IgD-negative memory B cell (primary cell): ENCODE data around the gene GAPVD1. TPM values are rescaled to one million over a fixed set of nuclear protein-coding genes. Genes with fewer than 3 reads are reported as not detected.
"Not testable (repeated sequence)": the region's sequence is repeated elsewhere in the genome, so short reads cannot be mapped to it uniquely, and the experiment has no call there.

Experiments
- H3K27ac Mint-ChIP-seq, 3 donors: one replicate each; pipeline ENCODE4 v1.8.0; 2020 to 2022; ENCODE audit warnings: mild to moderate bottlenecking in 3 of 3, mixed read lengths in 3 of 3, moderate library complexity in 1 of 3
- H3K27me3 Mint-ChIP-seq: one replicate; pipeline ENCODE4 v1.8.0; 2021; ENCODE audit warnings: mixed read lengths
- H3K36me3 Mint-ChIP-seq: one replicate; pipeline ENCODE4 v1.8.0; 2020; ENCODE audit warnings: mild to moderate bottlenecking, mixed read lengths
- H3K4me1 Mint-ChIP-seq, 3 donors: one replicate each; pipeline ENCODE4 v1.8.0; 2020 to 2022; ENCODE audit warnings: mixed read lengths in 3 of 3, mild to moderate bottlenecking in 1 of 3
- H3K4me3 Mint-ChIP-seq, 4 donors: one replicate each; pipeline ENCODE4 v1.8.0; 2020 to 2022; ENCODE audit warnings: mild to moderate bottlenecking in 4 of 4, mixed read lengths in 4 of 4, moderate library complexity in 3 of 4
- H3K9me3 Mint-ChIP-seq, 3 donors: one replicate each; pipeline ENCODE4 v1.8.0; 2020 to 2021; ENCODE audit warnings: mixed read lengths in 3 of 3, mild to moderate bottlenecking in 1 of 3
- polyA plus RNA-seq: library from polyadenylated mRNA; unstranded; fragments of 300-500 nt; fragmentation: Illumina TruSeq; gene quantifications from one replicate; pipeline ENCODE4 v1.2.3, GENCODE V29; 2021

Gene GAPVD1
- polyA plus RNA-seq, 1 donor from 2014 or later: 33.7 TPM

DNA sequence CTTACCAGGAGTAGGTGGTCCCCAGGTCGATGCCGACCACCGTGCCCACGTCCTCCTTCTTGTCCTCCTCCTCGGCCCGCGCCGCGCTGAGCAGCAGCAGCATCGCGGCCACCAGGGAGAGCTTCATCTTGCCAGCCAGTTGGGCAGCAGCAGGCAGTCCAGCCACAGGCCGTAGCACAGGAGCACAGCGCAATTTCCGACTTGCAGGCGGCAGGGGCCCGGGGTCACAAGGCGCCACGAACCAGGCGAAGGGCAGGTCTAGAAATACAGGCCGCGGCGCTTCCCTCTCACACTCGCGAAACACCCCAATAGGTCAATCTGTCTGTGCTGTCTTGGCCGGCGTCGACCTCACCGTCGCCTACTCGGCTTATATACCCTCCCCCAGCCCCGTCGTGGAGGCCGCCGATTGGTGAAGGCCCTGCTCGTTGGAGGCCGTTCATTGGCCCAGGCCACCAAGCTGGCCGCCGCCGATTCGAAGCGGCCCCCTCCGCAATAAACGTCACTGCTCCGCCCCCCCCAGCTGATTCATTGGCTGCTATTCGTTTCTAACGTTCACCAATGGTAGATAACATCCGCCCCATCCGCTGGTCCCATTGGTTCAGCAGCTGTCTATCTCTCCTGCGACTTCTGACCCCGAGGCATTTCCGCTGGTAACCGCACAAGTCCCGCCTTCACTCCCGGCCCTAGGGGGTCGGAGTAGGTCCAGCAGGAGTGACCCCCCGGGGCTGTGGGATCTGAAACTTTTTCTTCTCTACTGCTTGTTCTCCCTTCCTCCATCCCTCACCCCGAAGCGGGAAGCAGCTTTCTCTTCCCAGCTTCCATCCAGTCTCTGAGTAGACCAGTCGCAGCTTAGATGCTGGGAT is 20.4 kb upstream of the GAPVD1 start, which contains the start of gene HSPA5:
HSPA5 (minus strand) TSS at position 344 of the 863 bp plus-strand sequence; CDS start at position 127, 217 bp downstream.
- Mint-ChIP-seq H3K27ac (peak within 1 kb of the TSS; percentile 98 to 100 (median 99)), H3K27me3 (no peaks in the 10 kb centered on the region), H3K4me1 (peaks cover 30 to 38% (median 36%) of the 10 kb centered on the region in 3 donors), H3K36me3 (peaks cover 10% of the 10 kb centered on the region), H3K4me3 (peak within 1 kb of the TSS; percentile 92 to 100 (median 97)), H3K9me3 (no peaks in the 10 kb centered on the region)

DNA sequence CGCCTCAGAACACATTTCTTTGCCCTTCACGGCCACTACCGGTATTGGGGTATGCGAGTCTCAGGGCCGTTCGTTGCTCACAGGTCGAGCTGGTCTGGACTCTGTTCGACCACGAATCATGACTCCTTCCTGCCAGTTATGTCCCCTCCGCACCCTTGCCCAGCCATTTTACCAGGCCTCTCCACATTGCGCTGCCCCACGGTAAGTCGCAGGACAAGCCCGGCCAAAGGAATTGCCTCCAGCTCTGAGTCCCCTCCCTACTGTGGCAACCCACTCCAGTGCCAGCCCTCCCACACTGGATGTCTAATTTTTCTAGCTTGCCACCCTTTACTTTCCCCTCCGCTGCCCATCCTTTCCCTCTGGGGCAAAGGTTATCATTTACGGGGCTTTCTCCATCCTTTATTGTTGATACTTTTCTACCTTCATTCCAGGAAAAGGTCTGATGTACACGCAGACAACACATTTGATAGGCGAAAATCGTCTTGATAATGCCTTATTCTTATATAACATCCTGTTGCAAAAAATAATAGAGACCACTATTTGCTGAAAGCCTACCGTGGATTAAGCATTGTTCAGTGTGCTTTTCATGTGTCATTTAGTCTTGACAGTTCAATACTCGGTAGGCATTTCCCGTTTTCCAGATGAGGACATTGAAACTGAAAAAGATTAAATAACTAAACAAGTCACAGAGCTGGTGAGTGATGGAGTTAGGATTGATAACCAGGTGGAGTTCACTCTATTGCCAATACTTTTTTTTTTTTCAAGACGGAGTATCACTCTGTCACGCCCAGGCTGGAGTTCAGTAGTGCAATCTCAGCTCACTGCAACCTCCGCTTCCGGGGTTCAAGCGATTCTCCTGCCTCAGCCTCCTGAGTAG is 19.5 kb upstream of the GAPVD1 start:
- Mint-ChIP-seq H3K27ac (peak overlapping the region; percentile 98 to 100 (median 99)), H3K27me3 (no peaks in the 10 kb centered on the region), H3K4me1 (peaks cover 23 to 30% (median 27%) of the 10 kb centered on the region in 3 donors)

DNA sequence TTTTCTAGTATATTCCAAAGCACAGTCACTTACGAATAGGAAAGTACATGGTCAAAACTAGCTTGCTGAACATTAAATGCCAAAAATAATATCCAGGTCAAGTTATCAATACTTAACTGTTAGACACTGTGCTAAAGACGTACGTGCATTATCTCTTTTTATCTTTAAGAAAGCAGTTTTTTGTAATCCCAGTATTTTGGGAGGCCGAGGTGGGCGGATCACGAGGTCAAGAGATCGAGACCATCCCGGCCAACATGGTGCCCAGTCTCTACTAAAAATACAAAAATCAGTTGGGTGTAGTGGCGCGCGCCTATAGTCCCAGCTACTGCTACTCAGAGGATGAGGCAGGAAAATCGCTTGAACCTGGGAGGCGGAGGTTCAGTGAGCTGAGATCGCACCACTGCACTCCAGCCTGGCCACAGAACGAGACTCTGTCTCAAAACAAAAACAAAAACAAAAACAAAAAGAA is 17.8 kb upstream of the GAPVD1 start:
- Mint-ChIP-seq H3K4me3 (peak overlapping the region in 1 of 4 donors; percentile 58), H3K9me3 (no peaks in the 10 kb centered on the region), H3K36me3 (peaks cover 5% of the 10 kb centered on the region), H3K27me3 (no peaks in the 10 kb centered on the region), H3K4me1 (peaks cover 14 to 22% (median 15%) of the 10 kb centered on the region in 3 donors), H3K27ac (no peak overlapping the region)

More for the DNA sequence above, 19.5 kb upstream of the GAPVD1 start:
- Mint-ChIP-seq H3K4me3 (peak overlapping the region; percentile 92 to 100 (median 97)), H3K36me3 (peaks cover 10% of the 10 kb centered on the region), H3K9me3 (no peaks in the 10 kb centered on the region)

DNA sequence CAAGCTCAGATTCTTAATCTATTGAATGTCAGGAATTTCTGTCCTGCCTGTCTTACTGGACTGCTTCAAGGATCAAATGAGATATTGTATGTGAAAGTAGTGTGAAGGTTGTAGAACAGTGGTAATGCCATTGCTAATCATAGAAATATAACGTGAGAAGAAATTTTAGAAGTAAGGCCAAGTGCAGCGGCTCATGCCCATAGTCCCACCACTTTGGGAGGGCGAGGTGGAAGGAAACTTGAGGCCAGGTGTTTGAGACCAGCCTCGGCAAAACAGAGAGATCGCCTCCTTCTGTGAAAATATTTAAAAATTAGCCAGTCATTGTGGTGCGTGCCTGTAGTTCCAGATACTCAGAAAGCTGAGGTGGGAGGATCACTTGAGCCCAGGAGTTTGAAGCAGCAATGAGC is 15.4 kb upstream of the GAPVD1 start:
- Mint-ChIP-seq H3K9me3 (no peaks in the 10 kb centered on the region), H3K27ac (no peak overlapping the region)

DNA sequence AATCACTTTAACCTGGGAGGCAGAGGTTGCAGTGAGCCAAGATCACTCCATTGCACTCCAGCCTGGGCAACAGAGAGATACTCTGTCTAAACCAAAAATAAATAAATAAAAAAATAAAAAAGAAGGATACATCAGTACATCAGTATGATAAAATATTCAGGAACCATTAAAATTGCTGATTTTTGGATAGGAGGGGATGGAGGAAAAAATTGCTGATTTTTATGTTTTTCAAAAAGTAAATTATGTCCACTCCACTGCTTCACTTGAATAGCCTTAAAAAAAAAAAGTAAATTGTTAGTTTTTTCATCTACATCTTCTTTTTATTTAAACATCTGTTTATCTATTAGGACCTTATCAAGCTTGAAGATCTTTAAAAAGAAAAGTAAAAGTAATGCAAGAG is 7.4 kb upstream of the GAPVD1 start:
- H3K4me3 Mint-ChIP-seq: no peak overlapping the region
- H3K27ac Mint-ChIP-seq: no peak overlapping the region
- no peaks in the 10 kb centered on the region for H3K4me1 Mint-ChIP-seq
- no peaks in the 10 kb centered on the region for H3K9me3 Mint-ChIP-seq
- no peaks in the 10 kb centered on the region for H3K36me3 Mint-ChIP-seq
- no peaks in the 10 kb centered on the region for H3K27me3 Mint-ChIP-seq

More for the DNA sequence above, 15.4 kb upstream of the GAPVD1 start:
- H3K36me3 Mint-ChIP-seq: no peaks in the 10 kb centered on the region
- H3K4me1 Mint-ChIP-seq: peaks cover 3 to 9% (median 5%) of the 10 kb centered on the region in 3 donors
- no peaks in the 10 kb centered on the region for H3K27me3 Mint-ChIP-seq
- peak overlapping the region in 1 of 4 donors; percentile 7 for H3K4me3 Mint-ChIP-seq

DNA sequence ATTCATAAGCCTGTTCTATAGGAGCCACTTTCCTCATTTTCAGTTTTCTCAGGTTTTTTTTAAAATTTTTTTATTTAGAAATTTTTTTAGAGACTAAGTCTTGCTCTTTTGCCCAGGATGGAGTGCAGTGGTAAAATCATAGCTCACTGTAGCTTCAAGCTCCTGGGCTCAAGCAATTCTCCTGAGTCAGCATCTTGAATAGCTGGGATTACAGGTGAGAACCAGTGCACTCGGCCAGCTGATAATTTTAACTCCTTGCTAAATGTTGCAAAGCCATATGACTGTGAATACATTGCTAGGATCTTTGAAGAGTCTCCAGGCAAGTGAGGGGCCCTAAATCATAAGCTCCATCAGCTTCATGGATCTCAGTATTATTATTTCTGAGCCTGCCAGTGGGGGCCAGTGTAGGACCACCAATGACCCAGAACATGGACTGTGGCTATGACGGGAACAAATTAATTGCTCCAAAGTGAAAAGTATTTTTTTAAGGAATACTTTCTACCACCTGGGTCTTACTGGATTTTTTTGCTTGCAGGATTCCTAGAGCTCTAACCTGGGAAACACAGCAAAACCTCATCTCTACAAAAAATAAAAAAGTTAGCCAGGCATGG is 5.7 kb upstream of the GAPVD1 start:
- H3K27me3 Mint-ChIP-seq: no peaks in the 10 kb centered on the region
- no peak overlapping the region for H3K4me3 Mint-ChIP-seq
- H3K9me3 Mint-ChIP-seq: peaks cover 0 to 7% (median 0%) of the 10 kb centered on the region in 3 donors
- H3K4me1 Mint-ChIP-seq: no peaks in the 10 kb centered on the region
- H3K27ac Mint-ChIP-seq: no peak overlapping the region
- H3K36me3 Mint-ChIP-seq: no peaks in the 10 kb centered on the region

DNA sequence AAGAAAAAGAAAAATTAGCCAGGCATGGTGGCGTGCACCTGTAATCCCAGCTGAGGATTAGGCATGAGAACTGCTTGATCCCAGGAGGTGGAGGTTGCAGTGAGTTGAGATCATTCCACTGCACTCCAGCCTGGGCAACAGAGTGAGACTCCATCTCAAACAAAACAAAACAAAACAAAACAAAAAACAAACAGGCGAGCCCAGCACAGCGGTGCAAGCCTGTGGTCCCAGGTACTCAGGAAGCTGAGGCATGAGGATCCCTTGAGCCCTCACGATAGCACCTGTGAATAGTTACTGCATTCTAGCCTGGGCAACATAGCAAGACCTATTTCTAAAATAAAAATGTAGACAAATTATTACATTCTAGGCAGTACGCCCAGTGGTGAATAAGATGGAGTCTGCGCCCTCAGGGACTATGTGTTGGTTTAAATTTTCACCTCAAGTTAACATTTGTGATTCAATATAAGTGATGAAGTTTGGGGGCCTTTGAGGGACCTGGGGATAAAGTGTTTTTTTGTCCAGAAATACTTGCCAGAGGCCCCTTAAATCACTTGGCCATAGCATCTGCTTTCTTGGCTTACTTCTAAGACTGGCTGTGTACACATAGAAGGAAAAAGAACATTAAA is 3.4 kb upstream of the GAPVD1 start:
- Mint-ChIP-seq H3K4me3 (peak overlapping the region in 1 of 4 donors; percentile 91), H3K27me3 (no peaks in the 10 kb centered on the region), H3K9me3 (peaks cover 0 to 8% (median 0%) of the 10 kb centered on the region in 3 donors), H3K27ac (peak overlapping the region in 2 of 3 donors; percentile 20 to 81), H3K36me3 (peaks cover 3% of the 10 kb centered on the region), H3K4me1 (peaks cover 12 to 15% (median 14%) of the 10 kb centered on the region in 3 donors)

DNA sequence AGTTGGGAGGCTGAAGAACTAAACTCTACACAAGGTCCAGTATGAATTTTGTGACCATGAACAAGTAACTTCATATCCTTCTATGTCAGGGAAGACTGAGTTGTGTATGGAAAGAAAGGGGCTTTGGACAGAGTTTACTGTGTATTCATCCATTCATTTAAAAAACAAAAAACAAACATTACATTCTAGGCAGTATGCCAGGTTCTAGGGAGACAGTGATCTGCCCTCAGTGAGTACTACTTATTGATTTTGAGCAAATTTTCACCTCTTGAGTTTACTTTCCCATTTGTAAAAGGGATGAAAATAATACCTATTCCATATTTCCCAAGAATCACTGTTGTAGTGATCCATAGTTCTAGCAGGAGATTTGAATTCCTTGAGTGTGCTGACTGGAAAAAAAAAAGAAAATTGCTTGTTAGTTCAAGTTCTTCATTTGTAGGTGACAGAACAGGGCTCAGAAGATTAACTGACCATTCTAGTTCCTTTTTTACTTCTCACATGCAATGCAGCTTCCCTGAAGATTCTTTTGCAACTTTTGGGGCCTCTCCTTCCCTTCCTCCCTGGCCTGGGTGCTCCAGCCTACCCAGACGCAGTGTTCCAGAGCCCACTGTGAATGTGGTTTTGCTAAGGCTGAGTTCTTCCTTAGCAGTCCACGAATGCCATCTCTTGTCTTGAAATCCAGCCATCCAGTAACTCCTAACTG is 2.6 kb upstream of the GAPVD1 start:
- H3K27ac Mint-ChIP-seq: peak overlapping the region in 2 of 3 donors; percentile 20 to 81
- peaks cover 17 to 22% (median 18%) of the 10 kb centered on the region in 3 donors for H3K4me1 Mint-ChIP-seq
- H3K4me3 Mint-ChIP-seq: peak overlapping the region in 1 of 4 donors; percentile 91
- H3K27me3 Mint-ChIP-seq: no peaks in the 10 kb centered on the region
- peaks cover 3% of the 10 kb centered on the region for H3K36me3 Mint-ChIP-seq
- H3K9me3 Mint-ChIP-seq: peaks cover 0 to 8% (median 0%) of the 10 kb centered on the region in 3 donors

DNA sequence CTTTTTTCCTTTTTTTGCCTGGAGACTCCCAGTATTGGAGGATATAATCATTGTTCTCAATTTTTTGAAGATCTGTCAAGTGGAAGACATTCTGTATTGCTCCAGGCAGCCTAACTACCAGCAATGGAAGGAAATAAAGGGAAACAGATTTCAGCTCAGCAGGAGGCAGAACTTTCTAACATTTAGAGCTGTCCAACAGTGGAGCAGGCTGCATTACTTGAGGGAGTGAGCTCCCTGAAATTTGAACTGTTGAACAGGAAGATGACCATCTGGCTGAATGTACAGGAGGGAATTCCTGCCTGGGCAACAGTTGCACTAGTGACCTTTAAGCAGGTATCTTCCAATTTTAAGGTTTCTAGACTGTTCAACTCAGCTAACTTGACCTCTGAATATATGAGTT is 1.1 kb upstream of the GAPVD1 start:
- Mint-ChIP-seq H3K9me3 (peaks cover 0 to 8% (median 0%) of the 10 kb centered on the region in 3 donors), H3K36me3 (peaks cover 5% of the 10 kb centered on the region), H3K4me1 (peaks cover 28 to 30% (median 30%) of the 10 kb centered on the region in 3 donors), H3K27ac (peak overlapping the region; percentile 96 to 100 (median 100)), H3K4me3 (peak overlapping the region in 2 of 4 donors; percentile 91 to 98), H3K27me3 (no peaks in the 10 kb centered on the region)

DNA sequence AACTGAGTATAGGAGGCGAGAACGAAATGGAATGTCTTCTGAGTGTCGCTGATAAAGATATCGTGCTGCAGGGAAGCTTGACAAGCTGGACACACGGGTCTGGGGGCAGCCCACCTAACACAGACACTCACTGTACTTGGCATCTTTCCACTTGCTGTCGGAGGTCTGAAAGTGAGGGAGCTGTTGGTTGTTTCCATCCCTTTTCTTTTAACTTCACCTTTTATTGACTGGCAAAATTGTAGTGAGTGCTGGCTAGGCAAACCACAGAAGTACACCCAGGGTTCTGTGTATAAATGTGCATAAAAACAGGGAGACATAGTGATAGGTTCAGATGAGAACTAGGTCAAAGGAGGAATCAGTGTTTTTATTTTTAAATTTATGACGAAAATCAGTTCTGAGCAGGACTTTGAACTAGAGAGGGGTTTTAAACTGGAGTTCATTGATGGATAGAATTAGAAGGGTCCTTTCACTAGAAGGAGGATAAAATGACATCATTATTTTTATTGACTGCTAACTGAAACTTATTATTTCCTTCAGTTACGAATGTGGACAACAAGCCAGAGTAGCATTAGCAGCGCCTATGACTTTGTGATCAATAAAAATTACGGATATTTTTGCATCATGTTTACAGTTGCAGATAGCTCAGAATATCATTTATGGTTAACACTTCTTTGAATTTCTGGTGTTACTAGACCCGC is 817 bp downstream of the GAPVD1 start:
- Mint-ChIP-seq H3K4me1 (peaks cover 29 to 30% (median 30%) of the 10 kb centered on the region in 3 donors), H3K9me3 (peaks cover 0 to 8% (median 0%) of the 10 kb centered on the region in 3 donors), H3K4me3 (peak overlapping the region; percentile 91 to 100 (median 96)), H3K36me3 (peaks cover 6% of the 10 kb centered on the region), H3K27me3 (no peaks in the 10 kb centered on the region), H3K27ac (peak overlapping the region; percentile 96 to 100 (median 96))

DNA sequence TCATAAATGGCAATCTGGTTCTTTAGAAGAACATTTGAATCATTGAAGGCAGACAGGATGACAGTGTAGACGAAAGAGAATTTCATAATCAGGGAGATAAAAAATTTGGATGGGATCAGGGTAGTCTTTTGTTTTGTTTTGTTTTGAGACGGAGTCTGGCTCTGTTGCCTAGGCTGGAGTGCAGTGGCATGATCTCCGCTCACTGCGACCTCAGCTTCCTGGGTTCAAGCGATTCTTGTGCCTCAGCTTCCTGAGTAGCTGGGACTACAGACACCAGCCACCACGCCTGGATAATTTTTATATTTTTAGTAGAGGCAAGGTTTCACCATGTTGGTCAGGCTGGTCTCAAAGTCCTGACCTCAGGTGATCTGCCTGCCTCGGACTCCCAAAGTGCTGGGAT is 2.4 kb downstream of the GAPVD1 start:
- peaks cover 35 to 36% (median 35%) of the 10 kb centered on the region in 3 donors for H3K4me1 Mint-ChIP-seq

DNA sequence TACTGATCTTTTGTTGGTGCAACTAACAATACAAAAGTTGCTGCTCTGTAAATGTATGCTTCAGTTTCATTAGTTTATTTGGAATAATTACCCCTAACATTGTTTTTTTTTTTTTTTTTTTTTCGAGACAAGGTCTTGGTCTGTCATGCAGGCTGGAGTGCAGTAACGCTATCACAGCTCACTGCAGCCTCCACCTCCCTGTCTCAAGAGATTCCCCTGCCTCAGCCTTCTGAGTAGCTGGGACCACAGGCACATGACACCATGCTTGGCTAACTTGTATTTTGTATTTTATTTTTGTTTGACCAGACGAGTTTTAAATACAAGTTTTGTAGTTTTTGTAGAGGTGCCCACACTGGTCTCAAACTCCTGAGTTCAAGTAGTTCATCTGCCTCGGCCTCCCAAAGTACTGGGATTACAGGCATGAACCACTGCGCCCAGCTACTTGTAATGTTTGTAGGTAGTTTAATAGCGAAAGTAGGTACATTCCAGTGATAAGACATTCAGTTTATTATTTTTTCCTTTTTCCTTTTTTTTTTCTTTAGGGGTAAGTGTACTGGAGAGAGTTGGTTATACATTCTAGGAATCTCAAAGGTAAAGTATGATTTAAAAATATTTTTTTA is 6.9 kb downstream of the GAPVD1 start:
- peaks cover 4% of the 10 kb centered on the region for H3K36me3 Mint-ChIP-seq
- peaks cover 28 to 40% (median 30%) of the 10 kb centered on the region in 3 donors for H3K4me1 Mint-ChIP-seq
- H3K9me3 Mint-ChIP-seq: no peaks in the 10 kb centered on the region
- peak overlapping the region; percentile 53 to 81 (median 67) for H3K27ac Mint-ChIP-seq
- peak overlapping the region in 2 of 4 donors; percentile 58 to 74 for H3K4me3 Mint-ChIP-seq
- no peaks in the 10 kb centered on the region for H3K27me3 Mint-ChIP-seq

More for the DNA sequence above, 2.4 kb downstream of the GAPVD1 start:
- H3K27me3 Mint-ChIP-seq, H3K36me3 Mint-ChIP-seq, H3K9me3 Mint-ChIP-seq: not testable (repeated sequence)
- Mint-ChIP-seq H3K4me3 (peak overlapping the region in 3 of 4 donors; percentile 54 to 91 (median 90)), H3K27ac (peak overlapping the region; percentile 28 to 89 (median 73))
